Measurements from ENCODE around the gene INSYN2B. TPM values are rescaled to one million over a fixed set of nuclear protein-coding genes. Genes with fewer than 3 reads are reported as not detected.

The INSYN2B gene
- total and polyA plus RNA-seq, 2 of the 4 experiments (the other 2 are of a cell fraction) = 9.1 to 33.5 TPM

- CTCF ChIA-PET = no interaction called here
- WGBS, 2 experiments (ENCODE audit: extremely low coverage in 2 of 2, insufficient read length in 1 of 2) = 100% methylated on average over 2 of the region's 7 CpGs; no CpG with 5 or more reads in 1 of the 2 experiments
- no peaks in the 10 kb centered on the region for H3K36me3 ChIP-seq (ENCODE audit: control insufficient read depth, insufficient read depth, low read length)
Measured at GRCh38 chr5:169941542-169941941, 38.8 kb downstream of the INSYN2B start.

More at GRCh38 chr5:169941542-169941941, 38.8 kb downstream of the INSYN2B start:
- POLR2A ChIA-PET (ENCODE audit: unreplicated experiment) = no interaction called here
- ATAC-seq (ENCODE audit: low read depth) (no peak), DNase-seq (no peak)
- Histone ChIP-seq H4K20me1 (ENCODE audit: insufficient read depth, low read length) (no peaks in the 10 kb centered on the region), H3K9me3 (ENCODE audit: control insufficient read depth, insufficient read depth, low read length) (no peaks in the 10 kb centered on the region), H3K56ac (ENCODE audit: extremely low read depth, insufficient read depth, low read length) (no peak overlapping the region), H3K23ac (ENCODE audit: low read depth, low read length) (no peak overlapping the region), H2BK20ac (ENCODE audit: low read depth, low read length) (no peak overlapping the region), H3K18ac (ENCODE audit: low read depth, low read length) (no peak overlapping the region), H3K27me3 (ENCODE audit: control insufficient read depth, insufficient read depth, low read length) (no peaks in the 10 kb centered on the region), H2AFZ (replicated peaks; ENCODE audit: low read length, poor library complexity) (no peak overlapping the region), H2AK5ac (ENCODE audit: low read depth, low read length) (no peak overlapping the region; the same call in 1 of the 2 replicates), H3K4ac (ENCODE audit: low read depth, low read length) (no peak overlapping the region), H2BK5ac (ENCODE audit: low read depth, low read length, poor library complexity, severe bottlenecking) (no peak overlapping the region), H3K14ac (replicated peaks; ENCODE audit: low read depth, low read length) (no peak overlapping the region; the same call in 1 of the 2 replicates), H3K4me3 (ENCODE audit: insufficient read depth, low read depth, low read length) (no peak overlapping the region), H4K91ac (ENCODE audit: insufficient read depth, low read depth, low read length) (no peak overlapping the region), H2BK15ac (ENCODE audit: low read depth, low read length) (no peak overlapping the region), H3K27ac (ENCODE audit: insufficient read depth, low read length) (no peak overlapping the region), H2AK9ac (replicated peaks; ENCODE audit: low read depth, low read length, poor library complexity) (no peak overlapping the region), H3K79me1 (ENCODE audit: low read depth in 1 of 2, low read length in 2 of 2) (peaks cover 16 to 49% of the 10 kb centered on the region in 2 experiments; a peak in 3 of 4 replicates), H3K9ac (ENCODE audit: low read depth, low read length) (no peak overlapping the region), H4K5ac (ENCODE audit: low read depth, low read length) (no peak overlapping the region), H3K4me2 (ENCODE audit: low read depth, low read length) (no peak overlapping the region), H3K9me1 (ENCODE audit: insufficient read depth, low read length) (peaks cover 11% of the 10 kb centered on the region), H2BK120ac (ENCODE audit: low read depth, low read length) (no peak overlapping the region), H4K8ac (ENCODE audit: low read depth in 2 of 2, low read length in 2 of 2) (no peak overlapping the region), H3K4me1 (ENCODE audit: control insufficient read depth, insufficient read depth, low read length) (peaks cover 12% of the 10 kb centered on the region)
- in situ Hi-C loops (cut with MboI; ENCODE audit: low sequenced_read_pairs) (no loop called here), intact Hi-C loops (cut with micrococcal nuclease) (loop anchor here (10.0 kb wide), 1 partner anchor 137 kb away; no protein-coding TSS in a partner anchor), dilution Hi-C loops (cut with HindIII; ENCODE audit: low sequenced_read_pairs, unreplicated experiment) (no loop called here)
- TF ChIP-seq, protein P1, sequence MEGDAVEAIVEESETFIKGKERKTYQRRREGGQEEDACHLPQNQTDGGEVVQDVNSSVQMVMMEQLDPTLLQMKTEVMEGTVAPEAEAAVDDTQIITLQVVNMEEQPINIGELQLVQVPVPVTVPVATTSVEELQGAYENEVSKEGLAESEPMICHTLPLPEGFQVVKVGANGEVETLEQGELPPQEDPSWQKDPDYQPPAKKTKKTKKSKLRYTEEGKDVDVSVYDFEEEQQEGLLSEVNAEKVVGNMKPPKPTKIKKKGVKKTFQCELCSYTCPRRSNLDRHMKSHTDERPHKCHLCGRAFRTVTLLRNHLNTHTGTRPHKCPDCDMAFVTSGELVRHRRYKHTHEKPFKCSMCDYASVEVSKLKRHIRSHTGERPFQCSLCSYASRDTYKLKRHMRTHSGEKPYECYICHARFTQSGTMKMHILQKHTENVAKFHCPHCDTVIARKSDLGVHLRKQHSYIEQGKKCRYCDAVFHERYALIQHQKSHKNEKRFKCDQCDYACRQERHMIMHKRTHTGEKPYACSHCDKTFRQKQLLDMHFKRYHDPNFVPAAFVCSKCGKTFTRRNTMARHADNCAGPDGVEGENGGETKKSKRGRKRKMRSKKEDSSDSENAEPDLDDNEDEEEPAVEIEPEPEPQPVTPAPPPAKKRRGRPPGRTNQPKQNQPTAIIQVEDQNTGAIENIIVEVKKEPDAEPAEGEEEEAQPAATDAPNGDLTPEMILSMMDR (conservative IDR thresholded peaks at IDR 0.05; ENCODE audit: low read depth, low read length) = no peak
- TF ChIP-seq SMC3 (IDR thresholded peaks at IDR 0.05; ENCODE audit: low read depth, low read length) = no peak
- TF ChIP-seq RFX5 (IDR thresholded peaks at IDR 0.05; ENCODE audit: low read depth, low read length) = no peak
- TF ChIP-seq NFE2L2 (IDR thresholded peaks at IDR 0.05; ENCODE audit: low read depth, low read length) = no peak
- no peak for TF ChIP-seq RCOR1 (IDR thresholded peaks at IDR 0.05; ENCODE audit: insufficient replicate concordance, low read length)
- TF ChIP-seq CEBPB (IDR thresholded peaks at IDR 0.05; ENCODE audit: low read depth, low read length) = no peak
- no peak for TF ChIP-seq CHD1 (IDR thresholded peaks at IDR 0.05; ENCODE audit: low read depth, low read length)
- no peak for TF ChIP-seq MAZ (IDR thresholded peaks at IDR 0.05; ENCODE audit: borderline replicate concordance, low read depth, low read length)
- TF ChIP-seq, protein P2, sequence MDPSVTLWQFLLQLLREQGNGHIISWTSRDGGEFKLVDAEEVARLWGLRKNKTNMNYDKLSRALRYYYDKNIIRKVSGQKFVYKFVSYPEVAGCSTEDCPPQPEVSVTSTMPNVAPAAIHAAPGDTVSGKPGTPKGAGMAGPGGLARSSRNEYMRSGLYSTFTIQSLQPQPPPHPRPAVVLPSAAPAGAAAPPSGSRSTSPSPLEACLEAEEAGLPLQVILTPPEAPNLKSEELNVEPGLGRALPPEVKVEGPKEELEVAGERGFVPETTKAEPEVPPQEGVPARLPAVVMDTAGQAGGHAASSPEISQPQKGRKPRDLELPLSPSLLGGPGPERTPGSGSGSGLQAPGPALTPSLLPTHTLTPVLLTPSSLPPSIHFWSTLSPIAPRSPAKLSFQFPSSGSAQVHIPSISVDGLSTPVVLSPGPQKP (IDR thresholded peaks at IDR 0.05; ENCODE audit: borderline replicate concordance, low read depth, low read length) = no peak
- TF ChIP-seq FOS (IDR thresholded peaks at IDR 0.05; ENCODE audit: low read depth, low read length) = no peak
- TF ChIP-seq MAFK (IDR thresholded peaks at IDR 0.05; ENCODE audit: low read depth, low read length) = no peak
- no peak for TF ChIP-seq BHLHE40 (IDR thresholded peaks at IDR 0.05; ENCODE audit: low read depth, low read length)
- no TSS peak for BruUV-seq (replicated peaks)
